RCC 7860 (cell line): ENCODE data around the gene EZR.

Experiments used
- DNase-seq: peaks from one replicate; pipeline ENCODE4 v3.0.0-alpha.2; 2015; ENCODE audit warnings: low spot score
- FAIRE-seq: peaks from 2 replicates; lab custom pipeline; 2012; peaks lifted over from hg19 to GRCh38; lab: Jason Lieb, UNC

EZR gene

DNA sequence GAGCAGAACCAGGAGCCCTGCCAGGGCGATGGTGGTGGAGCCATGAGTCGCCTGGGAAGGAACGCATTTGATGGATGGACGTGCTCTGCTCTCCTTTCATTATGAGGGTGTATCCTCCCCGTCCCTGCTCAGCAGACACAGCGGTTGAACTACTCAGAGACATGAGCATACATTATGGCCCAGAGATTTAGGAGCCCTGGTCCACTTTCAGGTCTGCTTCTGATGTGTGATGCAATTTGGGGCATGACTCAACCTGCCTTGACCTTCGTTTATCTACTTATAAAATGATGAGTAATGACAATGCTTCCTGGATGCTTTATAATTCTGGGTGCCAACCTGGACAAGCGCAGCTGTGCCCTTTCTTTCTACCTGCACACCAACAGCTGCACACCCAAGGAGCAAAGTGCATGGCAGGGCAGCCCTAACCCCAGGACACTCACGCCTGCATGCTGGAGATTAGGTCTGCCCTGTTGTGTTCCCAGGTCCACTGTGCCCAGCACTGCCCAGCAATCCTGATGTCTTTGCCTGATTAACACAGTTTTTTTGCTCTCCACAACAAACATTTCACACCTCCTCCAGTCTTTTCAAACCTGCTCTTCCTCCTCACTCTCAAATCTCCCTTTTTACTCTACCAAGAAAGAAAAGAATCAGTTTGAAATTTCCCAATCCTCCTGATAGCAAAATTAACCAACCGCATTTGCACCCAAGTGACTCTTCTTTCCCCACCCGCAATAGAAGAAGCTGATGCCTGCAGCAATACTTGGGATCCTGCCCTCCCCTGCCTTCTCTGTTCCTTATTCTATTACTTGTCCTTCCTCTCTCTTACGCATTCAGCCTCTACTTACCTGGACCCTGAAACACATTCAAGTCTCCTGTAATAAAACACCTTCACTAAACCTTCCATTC lies 81.2 kb downstream of the EZR start:
- DNase-seq = peak; percentile 42
- no peak for FAIRE-seq

DNA sequence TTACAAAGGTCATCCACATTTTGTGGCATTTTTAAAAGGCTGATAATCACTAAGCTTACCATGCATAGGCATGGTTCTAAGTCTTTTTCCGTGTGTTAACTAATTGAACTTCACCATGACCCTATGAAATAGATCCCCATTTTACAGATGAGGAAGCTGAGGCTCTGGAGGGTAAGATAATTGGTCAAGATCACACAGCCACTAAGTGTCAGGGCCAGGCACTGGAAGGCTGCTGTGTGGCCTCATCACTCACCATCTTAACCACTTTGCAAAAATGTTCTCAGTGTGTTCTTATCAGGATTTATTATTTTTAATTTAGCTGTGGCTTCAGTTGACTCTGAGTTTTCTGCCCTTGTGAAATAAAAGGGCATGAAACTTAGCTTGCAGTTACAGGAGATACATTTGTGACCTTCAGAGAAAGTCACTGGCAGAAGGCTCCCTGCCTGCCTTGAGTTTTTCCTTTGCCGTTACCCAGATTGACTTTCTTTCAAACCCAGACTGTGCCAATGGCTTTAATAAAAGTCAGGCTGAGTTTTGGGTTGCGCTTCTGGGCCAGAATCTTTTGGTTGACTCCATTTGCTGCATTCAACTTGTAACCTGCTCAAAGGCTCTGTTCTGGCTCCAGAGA lies 82.0 kb downstream of the EZR start:
- no peak for FAIRE-seq

DNA sequence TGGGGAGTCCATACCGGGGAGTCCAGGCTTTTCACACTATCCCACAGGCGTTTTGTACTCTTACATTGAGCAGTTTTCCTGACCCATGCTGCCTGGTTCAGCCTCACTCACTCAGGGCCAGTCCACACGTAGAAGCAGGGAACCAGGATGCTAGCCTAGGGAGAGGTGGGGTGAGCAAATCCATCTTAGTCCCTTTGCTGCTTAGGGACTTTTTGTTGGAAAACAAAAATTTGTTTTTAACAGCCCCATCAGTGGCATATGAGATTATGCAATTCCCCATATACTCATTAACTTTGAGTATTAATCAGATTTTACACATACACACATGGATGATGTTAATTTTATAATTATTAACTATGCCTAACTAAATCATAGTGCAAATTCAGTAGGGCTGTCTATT lies 84.2 kb downstream of the EZR start:
- DNase-seq (no peak), FAIRE-seq (no peak)

More for the DNA sequence above, 82.0 kb downstream of the EZR start:
- no peak for DNase-seq

DNA sequence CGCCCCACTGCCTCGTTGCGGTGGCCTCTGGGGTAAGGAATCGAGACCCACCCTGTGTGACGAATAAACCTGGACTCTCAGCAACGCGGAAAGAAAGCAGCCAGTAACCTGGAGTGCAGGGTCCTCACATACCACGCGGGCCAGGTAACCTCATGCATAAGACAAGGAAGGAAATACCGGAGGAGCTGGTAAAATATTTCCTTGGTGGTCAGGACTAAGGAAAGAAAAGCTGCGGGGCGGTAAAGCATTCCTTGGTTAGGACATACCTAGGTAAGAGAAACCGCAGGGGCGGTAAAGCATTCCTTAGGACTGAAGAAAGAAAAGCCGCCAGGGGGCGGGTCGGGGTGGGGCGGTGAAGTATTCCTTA lies 88.6 kb downstream of the EZR start:
- DNase-seq = no peak
- FAIRE-seq = no peak

DNA sequence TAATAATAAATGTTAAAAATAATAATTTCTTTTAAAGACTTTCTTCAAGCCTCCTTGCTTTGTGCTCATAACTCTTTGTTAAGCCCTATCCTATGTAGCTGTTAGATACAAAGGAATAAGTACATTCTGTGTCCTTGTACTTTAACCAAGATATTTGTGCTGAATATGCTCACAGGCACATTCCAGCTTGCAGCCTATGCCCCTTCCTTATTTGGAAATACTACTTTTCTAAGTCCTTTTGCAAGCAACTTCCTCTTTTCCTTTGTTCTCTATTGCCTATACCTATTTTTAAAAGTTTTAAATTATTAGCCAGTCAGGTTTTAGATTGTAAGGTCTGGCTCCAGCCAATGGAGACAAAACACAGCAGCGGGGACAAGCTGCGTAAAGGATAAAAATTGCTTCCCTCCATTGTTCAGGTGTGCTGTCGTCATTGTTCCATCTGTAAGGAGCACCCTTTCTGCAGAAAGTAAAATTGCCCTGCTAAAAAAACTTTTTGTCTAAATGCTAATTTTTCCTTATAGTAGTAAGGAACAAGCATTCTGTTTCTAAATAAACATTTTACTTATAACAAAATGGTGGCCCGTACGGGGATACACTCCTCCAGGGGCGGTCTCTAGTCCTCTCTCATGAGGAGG lies 89.1 kb downstream of the EZR start:
- FAIRE-seq = no peak
- no peak for DNase-seq

DNA sequence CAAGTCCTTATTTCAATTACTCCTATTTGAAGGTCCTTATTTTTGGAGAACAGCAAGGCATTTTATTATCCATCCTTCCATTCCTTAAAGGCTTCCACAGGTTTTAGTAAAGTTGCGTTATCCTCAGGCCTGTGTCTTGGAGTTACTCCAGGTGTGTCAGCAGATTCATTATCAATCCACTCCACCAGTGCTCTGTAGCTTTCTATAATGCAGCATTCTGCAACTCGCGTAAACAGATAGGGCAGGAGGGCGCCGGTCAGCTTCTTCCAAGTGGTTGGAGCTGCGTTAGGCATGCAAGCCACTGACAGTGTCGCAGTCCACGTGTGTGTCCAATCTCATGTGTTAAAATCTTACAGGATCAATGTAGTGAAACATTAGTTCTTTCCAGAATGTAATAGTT lies 93.5 kb downstream of the EZR start:
- FAIRE-seq = no peak
- DNase-seq = no peak

DNA sequence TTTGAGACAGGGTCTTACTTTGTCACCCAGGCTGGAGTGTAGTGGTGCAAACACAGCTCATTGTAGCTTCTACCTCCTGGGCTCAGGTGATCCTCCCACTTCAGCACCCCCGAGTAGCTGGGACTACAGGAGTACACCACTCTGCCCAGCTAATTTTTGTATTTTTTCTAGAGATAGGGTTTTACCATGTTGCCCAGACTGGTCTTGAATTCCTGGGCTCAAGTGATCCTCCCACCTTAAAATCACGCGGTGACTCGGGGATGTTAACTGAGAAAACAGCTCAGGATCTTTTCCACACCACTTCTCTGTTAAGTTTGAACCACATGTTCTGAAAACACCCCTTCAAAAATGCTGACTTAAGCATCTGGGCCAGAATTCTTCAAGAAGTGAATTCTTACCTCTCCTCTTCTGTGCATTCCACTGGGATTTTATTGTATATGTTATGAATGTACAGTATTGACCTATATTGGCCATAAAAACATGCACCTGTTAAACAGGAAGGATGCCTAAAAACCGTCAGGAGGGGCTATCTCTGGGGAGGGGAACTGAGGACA lies 96.9 kb downstream of the EZR start:
- DNase-seq (no peak), FAIRE-seq (no peak)

DNA sequence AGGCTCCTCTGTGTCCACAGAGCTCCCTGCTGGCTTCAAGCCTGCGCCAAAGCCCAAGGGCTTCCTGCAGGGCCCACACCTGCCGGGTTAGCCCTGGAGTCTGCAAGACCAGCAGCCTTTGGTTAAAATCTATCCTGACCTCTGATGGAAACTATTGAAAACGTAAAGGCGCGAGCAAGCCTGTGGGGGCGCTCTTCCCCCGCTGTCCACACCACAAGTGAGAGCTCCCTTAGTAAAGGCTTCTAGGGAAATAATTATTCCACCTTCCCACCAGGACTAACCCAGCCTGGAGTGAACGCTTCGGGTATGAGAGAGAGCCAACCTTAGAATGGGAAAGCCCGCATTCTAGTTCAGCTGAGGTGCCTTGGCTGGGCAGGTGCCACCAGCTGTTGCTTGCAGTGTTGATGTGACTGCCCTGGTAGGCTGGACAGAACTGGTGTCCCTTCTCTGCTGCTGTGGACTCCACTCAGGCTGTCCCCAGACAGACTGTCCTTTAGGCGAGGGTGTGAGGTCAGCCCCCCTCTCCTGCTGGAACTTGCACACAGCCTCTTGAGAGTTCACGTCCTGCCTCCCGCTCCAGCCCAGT lies 100.6 kb downstream of the EZR start:
- FAIRE-seq = no peak
- no peak for DNase-seq

DNA sequence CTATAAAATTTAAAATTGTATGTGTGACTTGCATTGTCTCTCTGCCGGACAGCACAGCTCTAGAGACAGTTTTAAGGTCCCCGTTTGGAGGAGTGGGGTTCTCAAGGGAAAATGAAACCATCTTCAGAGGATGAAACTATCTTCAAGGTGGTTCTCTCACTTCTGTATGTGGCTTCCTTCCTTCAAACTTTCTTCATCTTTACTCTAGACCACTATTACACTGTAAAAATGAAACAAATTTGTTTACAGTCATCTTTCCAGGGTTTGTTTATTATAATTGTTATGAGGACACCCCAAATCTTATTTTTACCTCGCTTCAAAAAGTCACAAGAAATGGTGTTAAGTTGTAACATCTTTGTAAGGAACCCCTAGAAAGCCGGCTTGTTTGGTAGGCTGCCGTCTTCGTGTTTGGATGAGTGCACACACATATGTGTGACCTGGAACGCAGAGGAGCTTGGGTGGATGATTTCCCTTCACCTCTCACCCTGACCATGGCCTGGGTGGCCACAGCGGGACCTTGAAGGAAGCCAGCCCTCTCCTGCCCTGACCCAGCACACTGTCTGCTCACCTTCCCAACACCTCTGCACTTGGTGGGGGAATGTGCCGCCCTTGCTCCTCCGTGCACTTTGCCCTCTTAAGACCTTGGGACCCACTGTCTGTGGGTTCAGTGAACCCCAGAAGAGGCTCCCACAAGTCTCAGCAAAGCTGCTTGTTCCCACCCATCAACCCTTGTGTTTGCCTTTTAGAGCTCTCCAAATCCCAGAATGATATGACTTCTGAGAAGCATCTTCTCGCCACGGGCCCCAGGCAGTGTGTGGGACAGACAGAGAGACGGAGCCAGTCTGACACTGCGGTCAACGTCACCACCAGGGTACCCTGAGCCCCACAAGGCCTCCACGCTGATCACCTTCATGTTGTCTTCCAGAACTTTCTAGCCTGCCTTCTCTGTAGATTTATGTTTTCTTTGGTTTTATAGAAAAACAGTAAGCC lies 101.5 kb downstream of the EZR start:
- FAIRE-seq (no peak), DNase-seq (no peak)
